ENCODE results near the gene KRI1. TPM values are rescaled to one million over a fixed set of nuclear protein-coding genes. Genes with fewer than 3 reads are reported as not detected.
A peak's percentile ranks its signal among the peaks of the same experiment; 100 is the strongest.

Gene KRI1
- total RNA-seq, 1 donor: 5.4 TPM

DNA sequence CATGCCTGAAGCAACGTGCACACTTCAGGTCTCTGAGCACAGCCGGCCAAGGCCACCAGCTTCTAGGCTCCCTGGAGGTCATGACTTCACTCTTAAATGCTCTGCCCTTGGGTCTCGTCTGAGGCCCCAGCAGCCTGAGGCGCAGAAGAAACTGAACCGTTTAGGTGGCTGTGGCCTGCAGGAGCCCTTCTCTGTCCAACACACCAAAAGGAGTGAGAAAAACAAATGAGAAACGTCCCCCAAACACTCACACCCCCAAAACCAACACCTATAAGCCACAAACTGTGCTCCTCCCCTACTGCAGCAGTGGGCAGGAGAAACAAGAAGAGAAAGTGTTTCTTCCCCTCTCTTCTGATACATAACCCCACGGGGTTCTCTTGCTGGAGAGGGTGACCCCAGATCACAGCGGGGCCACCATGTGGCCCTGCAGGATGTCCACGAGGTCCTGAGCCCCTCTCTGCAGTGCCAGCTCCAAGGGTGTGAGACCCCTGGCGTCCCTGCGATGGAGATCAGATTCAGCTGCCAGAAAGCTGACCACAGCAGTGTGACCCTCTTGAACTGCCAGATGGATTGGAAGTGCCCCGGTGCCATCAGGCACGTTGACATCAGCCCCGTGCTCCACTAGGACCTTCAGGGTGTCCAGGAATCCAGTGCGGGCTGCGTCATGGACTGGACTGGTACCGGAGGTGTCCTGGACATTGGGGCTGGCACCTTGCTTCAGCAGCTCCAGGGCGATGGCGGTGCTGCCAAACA, 1.0 kb upstream of the KRI1 start:
- DNase-seq (ENCODE audit: insufficient read length, low spot score, missing footprints): no peak
- peak overlapping the region; percentile 81 for H3K4me2 ChIP-seq (ENCODE audit: insufficient read depth, low read length)
- peak overlapping the region; percentile 93 for H3K4me3 ChIP-seq (ENCODE audit: insufficient read depth, low read length)
- no peaks in the 10 kb centered on the region for H3K27me3 ChIP-seq (ENCODE audit: insufficient read depth, low read length)
- H3K9me3 ChIP-seq (ENCODE audit: low read depth, low read length): no peaks in the 10 kb centered on the region
- peaks cover 33% of the 10 kb centered on the region for H3K4me1 ChIP-seq (ENCODE audit: insufficient read depth, low read length)
- peak overlapping the region; percentile 86 for H2AFZ ChIP-seq (ENCODE audit: low read length)
- H3K27ac ChIP-seq (ENCODE audit: low read depth, low read length): peak overlapping the region; percentile 65
- TF ChIP-seq, protein P1, sequence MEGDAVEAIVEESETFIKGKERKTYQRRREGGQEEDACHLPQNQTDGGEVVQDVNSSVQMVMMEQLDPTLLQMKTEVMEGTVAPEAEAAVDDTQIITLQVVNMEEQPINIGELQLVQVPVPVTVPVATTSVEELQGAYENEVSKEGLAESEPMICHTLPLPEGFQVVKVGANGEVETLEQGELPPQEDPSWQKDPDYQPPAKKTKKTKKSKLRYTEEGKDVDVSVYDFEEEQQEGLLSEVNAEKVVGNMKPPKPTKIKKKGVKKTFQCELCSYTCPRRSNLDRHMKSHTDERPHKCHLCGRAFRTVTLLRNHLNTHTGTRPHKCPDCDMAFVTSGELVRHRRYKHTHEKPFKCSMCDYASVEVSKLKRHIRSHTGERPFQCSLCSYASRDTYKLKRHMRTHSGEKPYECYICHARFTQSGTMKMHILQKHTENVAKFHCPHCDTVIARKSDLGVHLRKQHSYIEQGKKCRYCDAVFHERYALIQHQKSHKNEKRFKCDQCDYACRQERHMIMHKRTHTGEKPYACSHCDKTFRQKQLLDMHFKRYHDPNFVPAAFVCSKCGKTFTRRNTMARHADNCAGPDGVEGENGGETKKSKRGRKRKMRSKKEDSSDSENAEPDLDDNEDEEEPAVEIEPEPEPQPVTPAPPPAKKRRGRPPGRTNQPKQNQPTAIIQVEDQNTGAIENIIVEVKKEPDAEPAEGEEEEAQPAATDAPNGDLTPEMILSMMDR (IDR thresholded peaks at IDR 0.05; ENCODE audit: extremely low read depth, low read depth, low read length): no peak
- peaks cover 9% of the 10 kb centered on the region for H3K36me3 ChIP-seq (ENCODE audit: insufficient read depth, low read length)
- no peaks in the 10 kb centered on the region for H4K20me1 ChIP-seq (ENCODE audit: insufficient read depth, low read length)
- H3K79me2 ChIP-seq (ENCODE audit: insufficient read depth, low read length): peaks cover 28% of the 10 kb centered on the region

DNA sequence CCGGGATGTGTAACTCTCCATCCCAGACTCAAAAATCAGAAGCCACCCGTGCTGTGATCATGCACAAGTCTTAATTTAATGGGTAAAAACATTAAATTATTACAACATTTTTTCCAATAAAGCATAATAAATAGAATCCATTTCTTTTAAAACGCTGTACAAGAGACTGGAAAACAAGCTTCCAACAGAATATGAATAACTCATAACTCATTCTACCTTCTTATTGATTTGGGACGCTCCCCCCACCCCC, 523 bp upstream of the KRI1 start:
- Histone ChIP-seq H2AFZ (ENCODE audit: low read length) (peak overlapping the region; percentile 86), H3K4me2 (ENCODE audit: insufficient read depth, low read length) (peak overlapping the region; percentile 81), H3K79me2 (ENCODE audit: insufficient read depth, low read length) (peaks cover 28% of the 10 kb centered on the region), H4K20me1 (ENCODE audit: insufficient read depth, low read length) (no peaks in the 10 kb centered on the region), H3K4me1 (ENCODE audit: insufficient read depth, low read length) (peaks cover 33% of the 10 kb centered on the region), H3K27me3 (ENCODE audit: insufficient read depth, low read length) (no peaks in the 10 kb centered on the region), H3K4me3 (ENCODE audit: insufficient read depth, low read length) (peak overlapping the region; percentile 93), H3K9me3 (ENCODE audit: low read depth, low read length) (no peaks in the 10 kb centered on the region), H3K27ac (ENCODE audit: low read depth, low read length) (peak overlapping the region; percentile 65), H3K36me3 (ENCODE audit: insufficient read depth, low read length) (peaks cover 9% of the 10 kb centered on the region)
- TF ChIP-seq, protein P1 (IDR thresholded peaks at IDR 0.05; ENCODE audit: extremely low read depth, low read depth, low read length): no peak
- DNase-seq (ENCODE audit: insufficient read length, low spot score, missing footprints): no peak

DNA sequence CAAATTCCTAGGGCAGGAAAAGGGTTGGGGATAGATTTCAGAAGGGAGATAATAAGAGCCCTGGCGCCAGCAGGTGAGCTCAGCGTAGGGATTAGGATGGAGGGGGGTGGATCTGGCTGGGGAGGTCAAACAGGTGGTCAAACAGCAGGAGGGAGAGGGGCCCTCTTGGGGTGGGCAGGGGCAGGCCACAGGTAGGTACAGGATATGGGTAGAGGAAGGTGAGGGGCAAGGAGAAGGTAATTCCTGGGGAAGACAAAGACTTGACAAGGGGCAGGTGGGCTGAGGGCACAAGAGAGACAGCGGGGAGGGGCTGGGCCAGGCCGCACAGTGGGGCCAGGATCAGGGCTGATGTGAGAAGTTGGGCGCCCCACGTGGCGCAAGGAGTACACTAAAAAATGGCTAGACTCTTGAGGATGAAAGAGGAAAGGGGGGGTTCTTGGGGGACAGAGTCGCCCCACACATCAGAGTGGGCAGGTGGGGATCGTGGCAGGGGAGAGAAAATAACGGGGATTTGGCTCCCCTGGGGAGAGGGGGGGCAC, 713 bp downstream of the KRI1 start:
- Histone ChIP-seq H3K79me2 (ENCODE audit: insufficient read depth, low read length) (peaks cover 28% of the 10 kb centered on the region), H3K4me2 (ENCODE audit: insufficient read depth, low read length) (peak overlapping the region; percentile 81), H3K36me3 (ENCODE audit: insufficient read depth, low read length) (peaks cover 18% of the 10 kb centered on the region), H3K4me3 (ENCODE audit: insufficient read depth, low read length) (peak overlapping the region; percentile 93), H2AFZ (ENCODE audit: low read length) (peak overlapping the region; percentile 75), H4K20me1 (ENCODE audit: insufficient read depth, low read length) (no peaks in the 10 kb centered on the region), H3K9me3 (ENCODE audit: low read depth, low read length) (no peaks in the 10 kb centered on the region), H3K27me3 (ENCODE audit: insufficient read depth, low read length) (no peaks in the 10 kb centered on the region), H3K4me1 (ENCODE audit: insufficient read depth, low read length) (peaks cover 33% of the 10 kb centered on the region), H3K27ac (ENCODE audit: low read depth, low read length) (peak overlapping the region; percentile 66)
- peak; percentile 98 for DNase-seq (ENCODE audit: insufficient read length, low spot score, missing footprints)
- TF ChIP-seq, protein P1 (IDR thresholded peaks at IDR 0.05; ENCODE audit: extremely low read depth, low read depth, low read length): peak; percentile 38

DNA sequence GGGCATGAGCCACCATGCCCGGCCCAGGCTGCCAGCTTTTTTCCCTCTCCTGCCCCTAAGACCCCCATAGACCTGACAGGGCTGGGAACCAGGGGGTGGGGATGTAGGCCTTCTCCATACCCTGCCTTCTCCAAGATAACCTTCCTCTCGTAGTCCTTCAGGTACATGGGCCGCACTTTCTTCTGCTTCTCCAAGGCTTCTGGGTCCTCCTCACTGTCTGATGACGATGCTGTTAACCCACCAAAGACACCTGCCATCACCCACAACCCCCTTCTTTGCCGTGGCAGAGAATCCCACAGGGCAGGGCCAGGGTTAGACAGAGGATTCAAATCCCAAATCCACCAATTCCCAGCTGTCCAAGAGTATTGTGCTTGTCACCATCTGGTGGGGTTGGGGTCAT, 3.2 kb downstream of the KRI1 start:
- Histone ChIP-seq H3K4me3 (ENCODE audit: insufficient read depth, low read length) (no peak overlapping the region), H3K9me3 (ENCODE audit: low read depth, low read length) (no peaks in the 10 kb centered on the region), H3K4me2 (ENCODE audit: insufficient read depth, low read length) (no peak overlapping the region), H3K36me3 (ENCODE audit: insufficient read depth, low read length) (peaks cover 35% of the 10 kb centered on the region), H3K27me3 (ENCODE audit: insufficient read depth, low read length) (no peaks in the 10 kb centered on the region), H2AFZ (ENCODE audit: low read length) (no peak overlapping the region), H3K27ac (ENCODE audit: low read depth, low read length) (no peak overlapping the region), H3K4me1 (ENCODE audit: insufficient read depth, low read length) (peaks cover 18% of the 10 kb centered on the region), H3K79me2 (ENCODE audit: insufficient read depth, low read length) (peaks cover 19% of the 10 kb centered on the region), H4K20me1 (ENCODE audit: insufficient read depth, low read length) (no peaks in the 10 kb centered on the region)
- TF ChIP-seq, protein P1 (IDR thresholded peaks at IDR 0.05; ENCODE audit: extremely low read depth, low read depth, low read length): no peak
- DNase-seq (ENCODE audit: insufficient read length, low spot score, missing footprints): peak; percentile 54

Measured in osteoblast (primary cell).